Suppressor macrophage treated with lipopolysaccharide for 4 hours (primary cell): Measurements from ENCODE around the gene TMEFF2.

ENCODE experiments used
- DNase-seq: peaks from one replicate; pipeline ENCODE4 v3.0.0-alpha.2; 2020

TMEFF2 gene

DNA sequence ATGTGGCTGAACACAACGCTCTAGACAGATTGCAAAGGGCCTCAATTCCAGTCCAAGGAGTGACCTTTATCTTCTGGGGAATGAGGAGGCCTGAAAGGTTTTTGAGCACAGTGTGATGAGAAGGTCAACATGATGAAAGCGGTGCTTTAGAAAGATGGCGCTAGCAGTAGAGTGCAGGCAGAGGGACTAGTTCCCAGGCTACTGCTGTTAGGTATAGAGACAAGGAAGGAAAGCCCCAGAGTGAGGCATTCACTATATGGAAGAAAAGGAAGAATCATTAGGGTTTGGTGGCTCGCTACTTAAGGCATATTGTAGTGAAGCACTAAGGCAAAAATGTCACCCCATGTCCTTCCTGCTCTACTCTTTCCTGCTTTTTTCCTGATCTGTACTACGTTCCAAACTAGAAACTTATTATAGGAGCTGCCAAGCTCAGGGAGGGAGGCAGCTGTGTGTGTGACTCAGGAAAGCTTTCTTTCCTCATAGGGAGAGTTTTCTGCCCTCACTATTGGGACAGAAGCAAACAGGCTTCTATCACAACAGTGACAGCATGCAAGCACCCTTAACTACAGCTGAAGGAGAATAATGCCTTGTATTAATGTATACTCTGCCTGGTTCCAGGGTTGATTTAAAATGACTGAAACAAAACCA, 187.0 kb downstream of the TMEFF2 start:
- DNase-seq = no peak

GRCh38 chr2:192005211-192005610, 189.5 kb downstream of the TMEFF2 start:
- no peak for DNase-seq

DNA sequence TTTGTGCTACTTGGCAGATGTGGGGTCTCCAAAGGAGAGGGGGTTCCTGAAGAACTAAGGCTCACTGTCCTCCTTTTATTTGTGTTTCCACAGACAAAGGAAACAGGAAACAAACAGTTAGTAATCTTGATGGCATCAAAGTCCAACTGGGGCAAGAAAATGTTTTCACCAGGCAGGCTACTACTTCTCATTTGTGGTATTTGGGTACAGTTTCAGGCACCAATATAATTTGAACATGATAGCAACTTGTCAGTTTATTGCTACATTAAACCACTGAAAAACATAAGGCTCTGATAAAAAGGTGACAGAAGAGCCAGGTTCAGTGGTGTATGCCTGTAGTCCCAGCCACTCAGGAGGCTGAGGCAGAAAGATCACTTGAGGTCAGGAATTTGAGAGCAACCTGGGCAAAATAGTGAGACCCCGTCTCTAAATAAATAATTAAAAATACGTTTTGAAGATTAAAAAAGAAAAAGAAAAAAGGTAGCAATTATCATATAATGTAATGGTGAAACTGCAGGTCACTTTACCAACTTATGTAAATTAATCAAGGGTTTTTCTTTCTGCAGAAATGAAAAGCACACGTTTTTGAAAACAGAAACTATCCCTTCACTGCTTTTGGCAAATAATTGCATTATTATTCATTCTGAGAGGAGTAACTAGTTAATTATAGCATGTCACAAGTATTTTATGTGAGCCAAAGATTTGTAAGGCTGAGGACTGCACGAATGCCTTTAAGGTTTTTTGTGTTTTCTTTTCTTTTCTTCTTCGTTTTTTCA, 190.4 kb downstream of the TMEFF2 start:
- DNase-seq = no peak

GRCh38 chr2:192002418-192002817, 192.3 kb downstream of the TMEFF2 start:
- no peak for DNase-seq

- DNase-seq = no peak
These were observed 194.3 kb downstream of the TMEFF2 start for GRCh38 chr2:192000196-192000980.

DNA sequence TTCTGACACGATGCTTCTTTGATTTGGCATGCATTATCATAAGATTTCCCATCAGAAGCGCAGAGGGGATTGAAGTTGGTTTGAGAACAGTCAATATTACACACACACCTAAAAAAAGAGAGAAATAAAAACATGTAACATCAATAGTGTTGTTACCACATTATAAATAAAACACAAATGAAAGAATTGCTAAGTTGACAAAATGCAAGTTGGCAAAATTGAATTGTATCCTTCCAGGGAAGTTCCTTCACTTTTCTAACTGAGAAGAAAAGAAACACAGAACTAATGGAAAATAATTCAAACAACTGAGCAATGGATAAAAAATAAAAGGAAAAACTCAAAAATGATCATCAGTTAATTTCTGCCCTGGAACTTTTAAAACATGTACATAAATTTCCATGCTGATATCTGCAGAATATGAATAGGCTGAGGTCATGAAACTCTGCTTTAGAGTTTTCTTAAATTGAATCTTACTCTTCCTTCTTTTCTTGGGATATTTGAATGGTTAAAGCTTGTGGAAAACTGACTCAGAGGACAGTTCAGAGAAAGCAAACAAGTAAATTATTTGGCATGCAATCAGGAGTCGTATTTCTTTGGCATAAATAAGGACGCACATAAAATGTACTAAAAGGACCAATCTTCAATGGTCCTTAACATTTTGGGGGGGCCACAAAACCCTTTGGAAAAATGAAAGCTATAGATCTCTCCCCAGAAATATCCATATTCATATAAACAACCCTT, 195.5 kb downstream of the TMEFF2 start:
- DNase-seq = no peak

DNA sequence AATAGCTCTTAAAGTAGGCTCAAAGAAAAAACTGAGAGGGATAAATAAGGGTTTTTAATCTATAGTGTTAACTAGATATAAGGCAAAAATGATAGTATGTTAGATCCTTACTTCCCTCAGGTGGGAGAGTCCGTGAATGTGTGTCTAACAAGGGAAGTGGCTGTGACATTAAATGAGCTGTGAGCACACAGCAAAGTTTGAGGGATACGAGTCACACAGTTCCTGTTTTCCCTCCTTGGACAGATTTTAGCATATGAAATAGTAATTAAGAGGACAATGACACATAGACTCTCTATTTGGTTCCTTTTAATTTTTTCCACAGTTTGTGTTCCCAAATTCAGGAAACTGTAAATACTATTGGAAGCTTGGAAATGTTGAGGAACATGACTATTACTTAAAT, 199.4 kb downstream of the TMEFF2 start:
- DNase-seq = peak; percentile 21

GRCh38 chr2:191994749-191995148, 200.0 kb downstream of the TMEFF2 start:
- DNase-seq = no peak

GRCh38 chr2:191991442-191991841, 203.3 kb downstream of the TMEFF2 start:
- DNase-seq = no peak

GRCh38 chr2:191985740-191986139, 209.0 kb downstream of the TMEFF2 start:
- no peak for DNase-seq

DNA sequence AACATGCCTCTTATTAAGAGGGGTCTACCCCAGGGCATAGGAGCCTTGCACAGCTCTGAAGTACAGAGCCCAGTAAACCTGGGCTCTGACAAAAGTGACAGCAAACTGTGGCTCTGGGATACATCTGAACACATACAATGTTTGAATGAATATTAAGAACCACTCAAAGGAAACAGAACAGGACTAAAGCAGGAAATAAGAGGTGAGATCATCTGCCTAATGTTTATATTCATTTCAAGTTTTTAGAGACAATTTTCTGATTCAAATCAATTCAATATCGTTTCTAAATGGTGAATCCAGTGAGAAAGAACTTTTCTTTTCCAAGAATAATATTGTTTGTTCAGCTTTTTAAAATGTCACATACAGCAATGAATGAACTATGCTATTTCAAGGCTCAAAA, 211.1 kb downstream of the TMEFF2 start:
- no peak for DNase-seq

DNA sequence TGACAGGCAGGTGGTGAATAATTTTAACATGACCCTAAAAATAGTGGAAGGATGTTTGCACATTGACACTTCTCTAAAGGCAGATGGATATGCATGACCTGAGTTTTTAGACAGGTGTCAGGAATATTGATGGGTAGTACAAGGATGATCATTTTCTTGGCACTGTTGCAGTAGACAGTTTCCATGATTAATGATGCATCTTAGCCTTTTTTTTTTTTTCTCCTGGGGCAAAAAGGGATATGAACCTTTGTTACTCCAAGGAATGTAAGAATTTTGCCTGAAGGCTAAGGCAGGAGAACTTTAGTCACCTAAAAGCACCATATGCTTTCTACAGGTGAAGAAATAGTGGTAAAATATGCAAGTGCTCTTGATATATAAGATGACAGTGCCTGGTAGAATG, 211.5 kb downstream of the TMEFF2 start:
- DNase-seq = no peak

- DNase-seq = no peak
These were observed 213.0 kb downstream of the TMEFF2 start for GRCh38 chr2:191981706-191982105.

- DNase-seq = no peak
These were observed 214.2 kb downstream of the TMEFF2 start for GRCh38 chr2:191980483-191980882.

- no peak for DNase-seq
These were observed 215.5 kb downstream of the TMEFF2 start for GRCh38 chr2:191979221-191979730.

GRCh38 chr2:191977754-191978153, 217.0 kb downstream of the TMEFF2 start:
- DNase-seq = no peak

GRCh38 chr2:191976436-191976835, 218.3 kb downstream of the TMEFF2 start:
- DNase-seq = no peak

GRCh38 chr2:191974676-191975075, 220.1 kb downstream of the TMEFF2 start:
- DNase-seq = no peak

- DNase-seq = no peak
These were observed 223.9 kb downstream of the TMEFF2 start for GRCh38 chr2:191970867-191971266.

- DNase-seq = no peak
These were observed 226.6 kb downstream of the TMEFF2 start for GRCh38 chr2:191968120-191968519.

DNA sequence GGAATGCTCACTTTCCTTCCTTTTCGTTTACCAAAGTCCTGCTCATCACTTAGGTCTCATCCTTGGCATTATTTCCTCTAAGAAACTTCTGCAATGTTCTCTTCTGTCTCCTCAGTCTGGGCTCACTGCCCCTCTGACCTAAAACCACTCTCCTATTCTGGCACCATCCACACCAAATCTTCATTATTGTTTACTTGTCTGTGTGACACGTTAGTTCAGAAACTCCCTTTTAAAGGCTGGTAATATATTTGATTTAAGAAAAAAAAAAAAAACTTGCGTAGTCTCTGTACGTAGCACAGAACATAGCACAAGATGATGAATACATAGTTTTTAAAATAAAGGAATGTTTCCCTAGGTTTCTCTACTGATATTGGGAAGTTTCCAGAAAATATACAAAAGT, 229.0 kb downstream of the TMEFF2 start:
- DNase-seq = no peak

- DNase-seq = no peak
These were observed 233.2 kb downstream of the TMEFF2 start for GRCh38 chr2:191961556-191961955.

- DNase-seq = no peak
These were observed 235.5 kb downstream of the TMEFF2 start for GRCh38 chr2:191959209-191959608.
